Activated CD4-positive, alpha-beta T cell treated with anti-CD3 and anti-CD28 coated beads for 36 hours (primary cell): ENCODE results near the gene CAPN14. TPM values are rescaled to one million over a fixed set of nuclear protein-coding genes. Genes with fewer than 3 reads are reported as not detected.

Experiments
- ATAC-seq: fragments of 200-7000 bp; cut with Tn5 transposase; one replicate; pipeline ENCODE4 v1.10.0; 2021; ENCODE audit warnings: mild to moderate bottlenecking, moderate library complexity
- CTCF ChIA-PET: fragments of 350-600 bp; sonication (Branson Sonifier 250); formaldehyde crosslinking; loops from one replicate; lab custom pipeline; 2021; ENCODE audit warnings: antibody characterized with exemption; lab: Charles Lee
- POLR2A ChIA-PET: fragments of 350-600 bp; sonication (Branson Sonifier 250); formaldehyde crosslinking; loops from one replicate; lab custom pipeline; 2021; ENCODE audit warnings: antibody characterized with exemption, inconsistent platforms; lab: Charles Lee
- DNase-seq: peaks from one replicate; pipeline ENCODE4 v3.0.0-alpha.2; 2020
- H3K27ac Mint-ChIP-seq: one replicate; pipeline ENCODE4 v1.8.0; 2021; ENCODE audit warnings: mixed read lengths
- H3K27me3 Mint-ChIP-seq: one replicate; pipeline ENCODE4 v1.8.0; 2021; ENCODE audit warnings: mixed read lengths
- H3K36me3 Mint-ChIP-seq: one replicate; pipeline ENCODE4 v1.8.0; 2021; ENCODE audit warnings: low read depth, mixed read lengths
- H3K4me1 Mint-ChIP-seq: one replicate; pipeline ENCODE4 v1.8.0; 2021; ENCODE audit warnings: mixed read lengths
- H3K4me3 Mint-ChIP-seq: one replicate; pipeline ENCODE4 v1.8.0; 2021; ENCODE audit warnings: mild to moderate bottlenecking, moderate library complexity, mixed read lengths
- H3K9me3 Mint-ChIP-seq: one replicate; pipeline ENCODE4 v1.8.0; 2021; ENCODE audit warnings: low read depth, mixed read lengths
- intact Hi-C, 2 experiments: fragments of 100-400 bp; cut with DNase I in 1 of 2; cut with micrococcal nuclease in 1 of 2; formaldehyde crosslinking; loops; one replicate each; pipeline versions ENCODE4 v1.14.2 to v1.15.1; 2022 to 2024; cut with DNase I, micrococcal nuclease
- total RNA-seq, 2 experiments: library from RNA; stranded (reverse); gene quantifications; one replicate each; pipeline ENCODE4 v1.2.3, GENCODE V29; 2021

The CAPN14 gene
- total RNA-seq, 2 experiments from 2014 or later, result 0.51 to 0.64 TPM

DNA sequence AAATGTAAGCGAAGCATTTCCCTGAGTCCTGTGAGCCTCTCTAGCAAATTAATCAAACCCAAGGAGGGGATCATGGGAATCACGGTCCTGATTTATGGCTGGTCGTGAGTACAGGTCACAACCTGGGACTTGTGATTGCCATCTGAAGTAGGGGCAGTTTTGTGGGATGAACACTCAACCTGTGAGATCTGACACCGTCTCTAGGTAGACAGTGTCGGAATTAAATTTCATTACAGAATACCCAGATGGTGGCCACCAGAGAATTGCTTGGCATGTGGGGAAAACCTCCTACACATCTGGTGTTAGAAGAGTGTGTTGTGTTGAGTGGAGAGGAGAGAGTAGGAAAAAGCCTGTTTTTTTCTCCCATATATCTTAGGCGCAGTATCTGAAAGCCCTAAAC lies 12.5 kb downstream of the CAPN14 start:
- Mint-ChIP-seq H3K27me3 (no peaks in the 10 kb centered on the region), H3K4me1 (no peaks in the 10 kb centered on the region), H3K9me3 (no peaks in the 10 kb centered on the region), H3K36me3 (no peaks in the 10 kb centered on the region), H3K27ac (no peak overlapping the region), H3K4me3 (no peak overlapping the region)
- DNase-seq (no peak), ATAC-seq (no peak)
- ChIA-PET CTCF (no interaction called here), POLR2A (no interaction called here)
- intact Hi-C loops, result no loop called here

DNA sequence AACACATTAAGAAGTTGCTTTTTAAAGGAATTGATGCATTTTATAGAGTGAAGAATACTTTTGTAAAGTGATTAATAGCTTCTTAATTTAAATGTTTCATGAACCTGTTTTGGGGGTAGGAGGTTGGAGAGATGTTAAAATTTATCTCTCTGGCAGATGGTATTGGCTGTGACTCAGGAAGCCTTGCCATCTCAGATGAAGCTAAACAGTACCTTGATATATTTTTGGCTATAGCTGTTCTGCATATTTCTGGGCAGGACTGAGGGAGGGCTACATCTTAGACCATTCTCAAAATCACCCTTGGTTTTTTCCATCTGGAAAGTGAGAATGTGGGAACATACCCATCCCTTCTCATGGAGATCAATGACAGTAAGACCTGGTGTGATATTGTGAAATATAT lies 13.4 kb downstream of the CAPN14 start:
- ChIA-PET CTCF (no interaction called here), POLR2A (no interaction called here)
- Mint-ChIP-seq H3K27me3 (no peaks in the 10 kb centered on the region), H3K36me3 (no peaks in the 10 kb centered on the region), H3K27ac (no peak overlapping the region), H3K9me3 (no peaks in the 10 kb centered on the region), H3K4me1 (no peaks in the 10 kb centered on the region), H3K4me3 (no peak overlapping the region)
- intact Hi-C loops, result no loop called here
- ATAC-seq (no peak), DNase-seq (no peak)

DNA sequence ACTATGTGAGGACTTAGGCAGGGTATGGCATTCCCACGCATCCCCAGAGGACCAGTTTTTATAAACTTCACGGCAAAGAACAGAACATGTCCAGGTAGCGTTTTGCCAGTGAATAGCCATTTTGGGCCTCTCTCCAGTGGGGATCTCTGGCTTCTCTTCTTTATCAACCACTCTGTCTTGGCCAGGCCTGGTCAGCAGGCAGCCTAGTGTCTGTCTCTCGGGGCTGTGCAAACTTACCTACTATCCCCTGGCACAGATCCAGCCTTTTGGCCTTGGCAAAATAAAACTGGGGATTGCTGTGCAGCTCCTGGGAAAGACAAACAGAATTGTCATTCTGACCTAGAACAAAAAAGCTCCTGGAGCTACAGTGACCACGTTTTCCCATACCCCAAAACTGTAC lies 14.5 kb downstream of the CAPN14 start:
- Mint-ChIP-seq H3K4me3 (no peak overlapping the region), H3K27ac (no peak overlapping the region), H3K4me1 (no peaks in the 10 kb centered on the region), H3K27me3 (no peaks in the 10 kb centered on the region), H3K36me3 (no peaks in the 10 kb centered on the region), H3K9me3 (no peaks in the 10 kb centered on the region)
- ChIA-PET CTCF (no interaction called here), POLR2A (no interaction called here)
- intact Hi-C loops, result no loop called here
- no peak for DNase-seq
- no peak for ATAC-seq

DNA sequence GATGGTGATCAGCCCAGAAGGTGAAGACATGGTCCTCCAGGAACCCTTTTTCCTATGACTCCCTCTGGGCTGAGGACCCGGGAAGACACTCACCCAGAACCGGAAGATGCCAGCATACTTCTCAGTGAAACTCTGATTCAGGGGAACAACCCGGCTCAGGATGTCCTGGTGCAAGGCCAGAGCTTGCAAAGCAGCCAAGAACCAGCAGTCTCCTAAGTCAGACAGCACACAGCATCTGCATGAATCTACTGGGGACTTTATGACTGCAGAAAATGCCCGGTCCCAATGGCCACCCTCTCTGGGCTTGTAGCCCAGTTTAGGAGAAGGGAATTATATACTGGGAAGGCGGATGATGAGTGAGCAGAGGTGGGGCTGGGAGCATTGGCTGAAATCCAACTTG lies 15.3 kb downstream of the CAPN14 start:
- Mint-ChIP-seq H3K27ac (no peak overlapping the region), H3K4me3 (no peak overlapping the region), H3K27me3 (no peaks in the 10 kb centered on the region), H3K4me1 (no peaks in the 10 kb centered on the region), H3K36me3 (no peaks in the 10 kb centered on the region), H3K9me3 (no peaks in the 10 kb centered on the region)
- intact Hi-C loops, result no loop called here
- POLR2A ChIA-PET, result no interaction called here
- CTCF ChIA-PET, result no interaction called here
- ATAC-seq (no peak), DNase-seq (no peak)

DNA sequence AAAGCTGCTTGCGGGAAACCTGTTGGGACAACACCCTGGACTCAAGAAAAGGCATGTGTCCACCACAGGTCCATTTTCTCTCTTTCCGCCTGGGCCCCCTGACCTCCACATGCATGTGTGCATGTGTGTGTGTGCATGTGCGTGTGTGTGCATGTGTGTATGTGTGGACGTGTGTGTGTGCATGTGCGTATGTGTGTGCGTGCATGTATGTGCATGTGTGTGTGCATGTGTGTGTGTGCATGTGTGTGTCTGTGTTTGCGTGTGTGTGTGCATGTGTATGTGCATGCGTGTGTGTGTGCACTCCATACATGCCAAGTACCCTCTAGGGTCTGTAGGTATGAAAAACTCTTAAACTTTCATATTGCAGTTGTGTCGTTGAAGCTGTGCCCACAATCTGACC lies 16.3 kb downstream of the CAPN14 start:
- H3K36me3 Mint-ChIP-seq, result no peaks in the 10 kb centered on the region
- H3K27ac Mint-ChIP-seq, result no peak overlapping the region
- no peaks in the 10 kb centered on the region for H3K4me1 Mint-ChIP-seq
- DNase-seq (no peak), ATAC-seq (no peak)
- no peaks in the 10 kb centered on the region for H3K27me3 Mint-ChIP-seq
- POLR2A ChIA-PET, result no interaction called here
- intact Hi-C loops, result no loop called here
- CTCF ChIA-PET, result no interaction called here
- no peak overlapping the region for H3K4me3 Mint-ChIP-seq
- no peaks in the 10 kb centered on the region for H3K9me3 Mint-ChIP-seq

DNA sequence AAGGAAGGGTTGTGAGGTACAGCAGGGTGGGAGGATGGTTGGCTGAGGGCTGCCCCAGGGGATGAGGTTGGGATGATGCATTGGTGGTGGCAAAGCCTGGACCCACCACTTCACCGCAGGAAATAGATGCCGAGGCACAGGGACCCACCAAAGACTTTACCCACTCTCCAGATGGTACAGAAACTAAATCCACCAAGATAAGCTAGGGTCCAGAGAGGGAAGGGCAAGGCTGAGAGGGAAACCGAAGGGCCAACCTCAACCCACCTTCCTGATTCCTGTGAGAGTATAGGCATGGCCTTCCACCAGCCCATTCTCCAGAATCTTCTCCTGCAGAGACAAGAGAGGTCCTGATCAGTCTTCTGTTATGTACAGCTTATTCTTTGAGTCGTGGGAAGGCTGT lies 18.1 kb downstream of the CAPN14 start:
- Mint-ChIP-seq H3K4me1 (no peaks in the 10 kb centered on the region), H3K9me3 (no peaks in the 10 kb centered on the region), H3K4me3 (no peak overlapping the region), H3K36me3 (no peaks in the 10 kb centered on the region), H3K27ac (no peak overlapping the region), H3K27me3 (no peaks in the 10 kb centered on the region)
- intact Hi-C loops, result no loop called here
- ATAC-seq, result no peak
- POLR2A ChIA-PET, result no interaction called here
- CTCF ChIA-PET, result no interaction called here
- DNase-seq, result no peak

DNA sequence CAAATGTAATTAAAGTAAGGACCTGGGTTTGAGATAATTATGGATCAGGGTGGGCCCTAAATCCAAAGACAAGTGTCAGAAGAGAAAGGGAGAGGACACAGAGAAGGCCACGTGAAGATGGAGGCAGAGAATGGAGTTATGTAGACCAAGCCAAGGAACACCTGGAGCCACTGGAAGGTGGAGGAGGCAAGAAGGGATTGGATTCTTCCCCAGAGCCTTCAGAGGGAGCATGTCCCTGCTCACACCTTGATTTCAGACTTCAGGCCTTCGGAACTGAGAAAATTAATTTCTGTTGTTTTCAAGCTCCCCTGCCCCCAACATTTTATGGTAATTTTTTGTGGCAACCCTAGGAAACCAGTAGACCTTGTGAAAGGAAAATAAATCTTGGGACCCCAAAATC lies 19.6 kb downstream of the CAPN14 start:
- intact Hi-C loops, result no loop called here
- no peak for ATAC-seq
- no peak for DNase-seq
- POLR2A ChIA-PET, result no interaction called here
- Mint-ChIP-seq H3K27me3 (no peaks in the 10 kb centered on the region), H3K9me3 (no peaks in the 10 kb centered on the region), H3K36me3 (no peaks in the 10 kb centered on the region), H3K4me1 (no peaks in the 10 kb centered on the region), H3K4me3 (no peak overlapping the region), H3K27ac (no peak overlapping the region)
- CTCF ChIA-PET, result no interaction called here

DNA sequence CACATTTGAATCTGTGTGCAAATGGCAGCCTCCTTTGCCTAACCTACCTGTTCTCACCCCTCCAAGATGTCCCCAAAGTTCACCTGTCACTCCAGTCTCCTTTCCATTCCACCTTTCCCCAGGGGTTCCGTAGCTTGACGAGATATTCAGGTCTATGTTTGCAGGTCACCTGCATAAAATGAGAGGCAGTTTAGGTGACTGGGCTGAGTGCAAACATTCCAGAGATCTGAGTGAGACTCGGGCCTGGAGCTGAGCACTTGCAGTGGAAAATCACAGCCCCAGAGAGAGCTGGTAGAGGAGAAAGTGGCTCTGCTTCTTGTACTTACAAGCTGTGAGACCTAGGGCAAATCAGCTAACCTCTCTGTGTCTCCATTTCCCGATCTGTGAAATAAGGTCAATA lies 20.1 kb downstream of the CAPN14 start:
- POLR2A ChIA-PET, result no interaction called here

DNA sequence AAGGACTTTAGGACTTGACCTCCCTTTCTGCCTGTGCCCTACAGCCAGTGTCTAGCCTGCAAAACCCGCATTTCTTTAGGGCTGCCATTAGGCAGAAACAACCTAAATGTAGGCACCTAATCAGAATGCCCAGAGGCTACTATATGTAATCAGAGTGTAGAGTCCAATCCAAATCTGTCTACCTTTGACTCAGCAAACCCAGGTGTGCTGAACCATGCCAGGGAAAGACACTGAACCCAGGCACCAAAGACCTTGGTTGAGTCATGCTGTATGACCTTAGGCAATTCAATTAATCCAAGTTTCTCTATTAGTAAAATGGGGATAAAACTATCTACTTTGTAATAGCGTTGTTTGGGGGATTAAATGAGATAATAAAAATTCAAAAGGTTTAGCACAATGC lies 20.7 kb downstream of the CAPN14 start:
- H3K9me3 Mint-ChIP-seq, result no peaks in the 10 kb centered on the region
- ChIA-PET CTCF (interaction anchor here (0.8 to 1.0 kb wide), 2 partner anchors 9 to 485 kb away, joined by 3 read pairs; no protein-coding TSS in a partner anchor), POLR2A (no interaction called here)
- H3K36me3 Mint-ChIP-seq, result no peaks in the 10 kb centered on the region
- no peak overlapping the region for H3K4me3 Mint-ChIP-seq
- H3K27ac Mint-ChIP-seq, result no peak overlapping the region
- intact Hi-C loops, result no loop called here
- no peak for DNase-seq
- no peak for ATAC-seq
- H3K27me3 Mint-ChIP-seq, result no peaks in the 10 kb centered on the region
- no peaks in the 10 kb centered on the region for H3K4me1 Mint-ChIP-seq

More for the DNA sequence above, 20.1 kb downstream of the CAPN14 start:
- no peaks in the 10 kb centered on the region for H3K27me3 Mint-ChIP-seq
- no peaks in the 10 kb centered on the region for H3K36me3 Mint-ChIP-seq
- no peaks in the 10 kb centered on the region for H3K9me3 Mint-ChIP-seq
- no peak overlapping the region for H3K27ac Mint-ChIP-seq
- no peaks in the 10 kb centered on the region for H3K4me1 Mint-ChIP-seq
- intact Hi-C loops, result no loop called here
- no peak overlapping the region for H3K4me3 Mint-ChIP-seq
- ATAC-seq (no peak), DNase-seq (no peak)
- CTCF ChIA-PET, result interaction anchor here (0.8 kb wide), 1 partner anchor 10 kb away, joined by 3 read pairs; no protein-coding TSS in a partner anchor

DNA sequence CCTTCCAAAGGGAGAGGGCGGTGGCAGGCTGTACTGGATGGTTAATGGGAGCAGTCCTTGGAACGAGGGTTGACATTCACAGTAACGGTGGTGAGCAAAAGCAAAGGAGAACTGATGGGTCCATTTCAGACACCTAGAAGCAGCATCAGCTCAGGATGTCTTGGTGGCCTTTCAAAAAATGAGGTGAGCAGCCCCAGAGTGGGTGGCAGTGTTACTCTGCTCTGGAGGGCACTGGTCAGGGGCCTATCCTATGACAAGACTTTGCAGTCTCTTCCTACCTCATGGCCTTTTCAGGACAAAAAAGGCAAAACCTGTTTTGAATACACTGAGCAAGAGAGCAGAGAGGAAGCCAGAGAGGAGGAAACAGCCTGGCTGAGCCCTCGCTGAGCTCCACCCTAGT lies 23.5 kb downstream of the CAPN14 start:
- intact Hi-C loops, result no loop called here
- DNase-seq (no peak), ATAC-seq (no peak)
- Mint-ChIP-seq H3K4me3 (no peak overlapping the region), H3K27me3 (no peaks in the 10 kb centered on the region), H3K27ac (no peak overlapping the region), H3K4me1 (no peaks in the 10 kb centered on the region), H3K36me3 (no peaks in the 10 kb centered on the region), H3K9me3 (no peaks in the 10 kb centered on the region)
- ChIA-PET POLR2A (no interaction called here), CTCF (interaction anchor here (0.7 to 2.0 kb wide), 2 partner anchors 24 to 482 kb away, joined by 3 to 8 read pairs; no protein-coding TSS in a partner anchor)

DNA sequence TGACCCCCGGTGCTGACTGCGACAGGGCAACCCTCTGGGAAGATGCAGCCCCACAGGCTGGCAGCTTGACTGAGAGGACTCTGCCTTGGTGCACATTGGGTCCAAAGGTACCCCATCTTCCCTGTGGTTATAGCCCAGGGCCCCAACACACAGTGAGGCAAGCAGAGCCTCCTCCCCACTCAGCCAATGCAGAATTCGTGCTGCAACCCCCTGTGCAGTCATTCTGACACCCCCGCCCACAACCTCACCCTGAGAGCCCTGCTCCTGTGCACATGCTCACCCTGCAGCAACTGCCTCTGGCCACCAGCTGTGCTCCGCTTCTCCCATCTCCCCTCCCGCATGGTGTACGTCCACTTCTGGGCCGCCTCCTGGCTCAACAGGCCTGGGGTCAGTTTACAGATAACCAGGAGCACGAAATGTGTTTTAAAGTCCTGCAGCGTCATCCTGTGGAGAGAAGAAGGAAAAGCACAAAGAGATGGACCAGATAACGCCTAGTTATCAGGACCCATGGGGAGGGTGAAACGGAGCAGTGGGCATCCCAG lies 24.4 kb downstream of the CAPN14 start:
- Mint-ChIP-seq H3K4me3 (no peak overlapping the region), H3K27ac (no peak overlapping the region), H3K9me3 (no peaks in the 10 kb centered on the region), H3K4me1 (no peaks in the 10 kb centered on the region), H3K36me3 (no peaks in the 10 kb centered on the region), H3K27me3 (no peaks in the 10 kb centered on the region)
- no peak for ATAC-seq
- DNase-seq, result no peak
- ChIA-PET POLR2A (no interaction called here), CTCF (interaction anchor here (0.7 to 2.0 kb wide), 3 partner anchors 12 to 481 kb away, joined by 3 to 8 read pairs (median 3); no protein-coding TSS in a partner anchor)
- intact Hi-C loops, result no loop called here

DNA sequence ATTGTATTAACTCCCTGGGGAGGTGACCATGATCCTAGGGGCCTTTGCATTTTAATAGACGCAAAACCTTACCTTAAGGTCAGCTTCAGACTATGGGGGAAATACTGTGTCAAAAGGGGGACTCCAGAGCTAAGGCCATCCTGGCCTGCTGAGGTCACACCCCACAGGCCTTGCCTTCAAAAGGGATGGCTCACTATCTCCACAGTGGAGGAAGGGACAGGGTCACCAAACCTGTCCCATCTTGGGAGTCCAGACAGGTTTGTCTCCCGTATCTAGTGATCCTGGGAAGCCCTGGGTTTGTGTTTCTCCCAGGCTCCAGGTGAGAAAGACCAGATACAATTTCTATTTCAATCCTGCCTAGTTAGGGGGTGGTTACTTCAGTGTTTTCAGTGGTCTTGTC lies 24.9 kb downstream of the CAPN14 start:
- Mint-ChIP-seq H3K4me3 (no peak overlapping the region), H3K36me3 (no peaks in the 10 kb centered on the region), H3K27ac (no peak overlapping the region), H3K9me3 (no peaks in the 10 kb centered on the region), H3K27me3 (no peaks in the 10 kb centered on the region), H3K4me1 (no peaks in the 10 kb centered on the region)
- no peak for DNase-seq
- ATAC-seq, result no peak
- ChIA-PET POLR2A (no interaction called here), CTCF (interaction anchor here (1.0 kb wide), 1 partner anchor 12 kb away, joined by 3 read pairs; no protein-coding TSS in a partner anchor)
- intact Hi-C loops, result no loop called here
